Upper lobe of left lung (tissue), 6 donors: Measurements from ENCODE around the gene CCDC197. TPM values are rescaled to one million over a fixed set of nuclear protein-coding genes. Genes with fewer than 3 reads are reported as not detected.

ENCODE experiments used
- ATAC-seq, 2 donors: fragments of 200-7000 bp; cut with Tn5 transposase; one replicate each; pipeline ENCODE4 v1.9.1; 2022; ENCODE audit warnings: mild to moderate bottlenecking in 2 of 2, moderate library complexity in 2 of 2; ENCODE audit not compliant: low FRiP score in 2 of 2
- DNase-seq, 2 donors: peaks; one replicate each; pipeline ENCODE4 v3.0.0-alpha.2; 2019 to 2020
- H3K27ac ChIP-seq, 4 donors: fragments of 200-600 bp; sonication (generic); one replicate each; pipeline ENCODE4 v1.5.1; 2016 to 2019
- H3K27me3 ChIP-seq, 4 donors: fragments of 200-600 bp; sonication (generic); one replicate each; pipeline ENCODE4 v1.5.1; 2017 to 2019
- H3K36me3 ChIP-seq, 4 donors: fragments of 200-600 bp; sonication (generic); one replicate each; pipeline ENCODE4 v1.5.1; 2016 to 2019
- H3K4me1 ChIP-seq, 4 donors: fragments of 200-600 bp; sonication (generic); one replicate each; pipeline ENCODE4 v1.5.1; 2018 to 2019
- H3K4me3 ChIP-seq, 4 donors: fragments of 200-600 bp; sonication (generic); one replicate each; pipeline ENCODE4 v1.5.1; 2017 to 2019; ENCODE audit warnings: mild to moderate bottlenecking in 2 of 4, moderate library complexity in 1 of 4
- H3K9me3 ChIP-seq, 4 donors: fragments of 200-600 bp; sonication (generic); one replicate each; pipeline ENCODE4 v1.5.1; 2018 to 2019
- CTCF ChIP-seq, 6 experiments: fragments of 450-650 bp in 4 of 6; fragments of 200-600 bp in 2 of 6; sonication (generic) in 2 of 6; IDR thresholded peaks; one replicate each; pipeline ENCODE4 v1.5.1; 2016 to 2019; ENCODE audit warnings: antibody characterized with exemption in 6 of 6
- EP300 ChIP-seq, 4 donors: sonication (generic); formaldehyde crosslinking; IDR thresholded peaks; one replicate each; pipeline ENCODE4 v1.5.1; 2017; ENCODE audit warnings: antibody characterized with exemption in 4 of 4, control low read depth in 2 of 4
- POLR2A ChIP-seq, 4 donors: fragments of 450-650 bp; IDR thresholded peaks; one replicate each; pipeline ENCODE4 v1.5.1; 2016 to 2017; ENCODE audit warnings: antibody characterized with exemption in 4 of 4, mild to moderate bottlenecking in 2 of 4
- POLR2AphosphoS5 ChIP-seq, 2 donors: sonication (generic); formaldehyde crosslinking; IDR thresholded peaks; one replicate each; pipeline ENCODE4 v1.5.1; 2017; ENCODE audit warnings: antibody characterized with exemption in 2 of 2
- WGBS, 2 donors: methylation state at CpG; one replicate each; pipeline ENCODE4 v1.1.5; 2017 to 2018; 5-methylcytosine and 5-hydroxymethylcytosine counted together
- total RNA-seq, 6 donors: library from RNA; depleted of rRNA in 4 of 6; stranded (reverse); fragments of >200 nt in 4 of 6; gene quantifications; one replicate each; pipeline versions ENCODE4 v1.1.0 to v1.2.1, GENCODE V29; 2016 to 2021
- donor health status: DM: no; HTN: no; CAD: no; lungs with moderate emphysema.
- donor health status: DM: no; HTN: yes; CAD: no; lungs with severe emphysema.

The CCDC197 gene
- total RNA-seq, 6 donors from 2014 or later = not detected

GRCh38 chr14:94031161-94031882 is 34.2 kb downstream of the CCDC197 start:
- TF ChIP-seq EP300 (IDR thresholded peaks at IDR 0.05) (no peak), POLR2A (IDR thresholded peaks at IDR 0.05) (no peak)
- no peak overlapping the region for H3K4me3 ChIP-seq
- no peak overlapping the region for H3K27ac ChIP-seq
- H3K4me1 ChIP-seq = peaks cover 4 to 27% (median 15%) of the 10 kb centered on the region in 4 donors
- H3K27me3 ChIP-seq = no peaks in the 10 kb centered on the region
- WGBS, 2 donors = 89 to 92% methylated on average over 8 of the region's 8 CpGs
- H3K9me3 ChIP-seq = no peaks in the 10 kb centered on the region
- H3K36me3 ChIP-seq = no peaks in the 10 kb centered on the region
- DNase-seq (no peak), ATAC-seq (no peak)

GRCh38 chr14:94031883-94032279 is 34.8 kb downstream of the CCDC197 start:
- H3K27ac ChIP-seq = no peak overlapping the region
- H3K4me3 ChIP-seq = no peak overlapping the region
- no peak for TF ChIP-seq CTCF (IDR thresholded peaks at IDR 0.05)
- H3K4me1 ChIP-seq = peaks cover 1 to 21% (median 10%) of the 10 kb centered on the region in 4 donors
- H3K27me3 ChIP-seq = no peaks in the 10 kb centered on the region
- no peaks in the 10 kb centered on the region for H3K9me3 ChIP-seq
- DNase-seq (no peak), ATAC-seq (no peak)
- no peaks in the 10 kb centered on the region for H3K36me3 ChIP-seq
- 81 to 89% methylated on average over 3 to 7 of the region's 7 CpGs for WGBS, 2 donors

GRCh38 chr14:94034886-94035285 is 37.8 kb downstream of the CCDC197 start:
- H3K27ac ChIP-seq = no peak overlapping the region
- H3K4me3 ChIP-seq = no peak overlapping the region
- 52 to 68% methylated on average over 3 of the region's 3 CpGs for WGBS, 2 donors
- DNase-seq (no peak), ATAC-seq (no peak)
- H3K9me3 ChIP-seq = no peaks in the 10 kb centered on the region
- no peaks in the 10 kb centered on the region for H3K4me1 ChIP-seq
- H3K27me3 ChIP-seq = no peaks in the 10 kb centered on the region
- no peak for TF ChIP-seq POLR2A (IDR thresholded peaks at IDR 0.05)
- no peak for TF ChIP-seq CTCF (IDR thresholded peaks at IDR 0.05)
- no peak for TF ChIP-seq POLR2AphosphoS5 (IDR thresholded peaks at IDR 0.05)
- no peak for TF ChIP-seq EP300 (IDR thresholded peaks at IDR 0.05)
- H3K36me3 ChIP-seq = no peaks in the 10 kb centered on the region

GRCh38 chr14:94036313-94037167 is 39.4 kb downstream of the CCDC197 start:
- H3K4me3 ChIP-seq = no peak overlapping the region
- peak; percentile 76 to 88 for ATAC-seq
- peaks cover 0 to 2% (median under 1%) of the 10 kb centered on the region in 4 donors for H3K4me1 ChIP-seq
- peak in 1 of 2 donors; percentile 65 for DNase-seq
- no peak overlapping the region for H3K27ac ChIP-seq
- H3K36me3 ChIP-seq = no peaks in the 10 kb centered on the region
- H3K27me3 ChIP-seq = no peaks in the 10 kb centered on the region
- TF ChIP-seq CTCF (IDR thresholded peaks at IDR 0.05) (peak; percentile 75 to 89 (median 85)), EP300 (IDR thresholded peaks at IDR 0.05) (no peak), POLR2A (IDR thresholded peaks at IDR 0.05) (no peak), POLR2AphosphoS5 (IDR thresholded peaks at IDR 0.05) (no peak)
- no peaks in the 10 kb centered on the region for H3K9me3 ChIP-seq
- 33% methylated on average over 11 to 12 of the region's 12 CpGs for WGBS, 2 donors

- Histone ChIP-seq H3K27me3 (no peaks in the 10 kb centered on the region), H3K4me3 (no peak overlapping the region), H3K27ac (no peak overlapping the region), H3K4me1 (peaks cover 0 to 15% (median 11%) of the 10 kb centered on the region in 4 donors), H3K9me3 (no peaks in the 10 kb centered on the region), H3K36me3 (no peaks in the 10 kb centered on the region)
- TF ChIP-seq POLR2A (IDR thresholded peaks at IDR 0.05) (no peak), CTCF (IDR thresholded peaks at IDR 0.05) (no peak)
- WGBS, 2 donors = 71 to 89% methylated on average over 5 to 7 of the region's 9 CpGs
- DNase-seq (peak in 1 of 2 donors; percentile 52), ATAC-seq (no peak)
These were observed 40.9 kb downstream of the CCDC197 start for GRCh38 chr14:94037954-94038353.
